Stimulated activated effector memory CD8-positive, alpha-beta T cell treated with anti-CD3 and anti-CD28 coated beads, Interleukin-12 subunit alpha, Interleukin-12 subunit beta, amount 100 ng/mL, for 72 hours (primary cell): ENCODE data around the gene SBK1.

Experiments
- ATAC-seq: fragments of 150-1000 bp; cut with Tn5 transposase; 2 replicates; pipeline ENCODE4 v1.10.0; 2021
- DNase-seq, 2 donors: peaks; one replicate each; pipeline ENCODE4 v3.0.0; 2021 to 2022; ENCODE audit warnings: low spot score in 2 of 2
- H3K27ac Mint-ChIP-seq: one replicate; pipeline ENCODE4 v1.8.0; 2022; ENCODE audit warnings: mild to moderate bottlenecking, mixed read lengths
- H3K36me3 Mint-ChIP-seq: one replicate; pipeline ENCODE4 v1.8.0; 2022; ENCODE audit warnings: mild to moderate bottlenecking, mixed read lengths
- H3K4me1 Mint-ChIP-seq: one replicate; pipeline ENCODE4 v1.8.0; 2022; ENCODE audit warnings: mixed read lengths
- H3K4me3 Mint-ChIP-seq: one replicate; pipeline ENCODE4 v1.8.0; 2022; ENCODE audit warnings: mild to moderate bottlenecking, mixed read lengths
- H3K9me3 Mint-ChIP-seq: one replicate; pipeline ENCODE4 v1.8.0; 2022; ENCODE audit warnings: mixed read lengths

SBK1 gene

GRCh38 chr16:28310796-28311195 lies 18.5 kb downstream of the SBK1 start:
- ATAC-seq: no peak
- DNase-seq: no peak
- H3K9me3 Mint-ChIP-seq: no peaks in the 10 kb centered on the region
- H3K4me3 Mint-ChIP-seq: peak overlapping the region; percentile 70
- peak overlapping the region; percentile 95 for H3K27ac Mint-ChIP-seq
- H3K4me1 Mint-ChIP-seq: peaks cover 69% of the 10 kb centered on the region
- H3K36me3 Mint-ChIP-seq: peaks cover 41% of the 10 kb centered on the region

DNA sequence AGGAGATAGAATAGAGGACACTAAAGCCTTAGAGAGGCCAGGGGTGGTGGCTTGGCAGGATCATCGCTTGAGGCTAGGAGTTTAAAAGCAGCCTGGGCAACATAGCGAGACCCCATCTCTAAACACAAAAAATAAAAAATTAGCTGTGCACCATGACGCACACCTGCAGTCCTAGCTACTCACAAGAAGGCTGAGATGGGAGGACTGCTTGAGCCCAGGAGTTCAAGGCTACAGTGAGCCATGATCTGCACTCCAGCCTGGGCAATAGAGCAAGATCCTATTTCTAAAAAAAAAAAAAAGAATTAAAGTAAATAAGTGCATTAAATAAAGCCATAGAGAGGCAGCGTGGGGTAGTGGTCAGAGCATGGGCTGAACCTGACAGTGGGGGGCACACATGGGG lies 19.1 kb downstream of the SBK1 start:
- H3K4me3 Mint-ChIP-seq: peak overlapping the region; percentile 70
- ATAC-seq (no peak), DNase-seq (no peak)
- H3K27ac Mint-ChIP-seq: peak overlapping the region; percentile 95
- peaks cover 41% of the 10 kb centered on the region for H3K36me3 Mint-ChIP-seq
- no peaks in the 10 kb centered on the region for H3K9me3 Mint-ChIP-seq
- H3K4me1 Mint-ChIP-seq: peaks cover 66% of the 10 kb centered on the region

- Mint-ChIP-seq H3K9me3 (no peaks in the 10 kb centered on the region), H3K27ac (peak overlapping the region; percentile 95), H3K4me1 (peaks cover 71% of the 10 kb centered on the region), H3K4me3 (peak overlapping the region; percentile 70), H3K36me3 (peaks cover 45% of the 10 kb centered on the region)
- ATAC-seq: peak; percentile 55
- DNase-seq: no peak
Measured at GRCh38 chr16:28311913-28312312, 19.6 kb downstream of the SBK1 start.

GRCh38 chr16:28312327-28312726 lies 20.0 kb downstream of the SBK1 start:
- H3K4me3 Mint-ChIP-seq: peak overlapping the region; percentile 70
- DNase-seq (no peak), ATAC-seq (no peak)
- peaks cover 74% of the 10 kb centered on the region for H3K4me1 Mint-ChIP-seq
- H3K36me3 Mint-ChIP-seq: peaks cover 47% of the 10 kb centered on the region
- H3K27ac Mint-ChIP-seq: peak overlapping the region; percentile 95
- no peaks in the 10 kb centered on the region for H3K9me3 Mint-ChIP-seq

- Mint-ChIP-seq H3K36me3 (peaks cover 47% of the 10 kb centered on the region), H3K9me3 (no peaks in the 10 kb centered on the region), H3K4me1 (peaks cover 78% of the 10 kb centered on the region), H3K27ac (peak overlapping the region; percentile 77), H3K4me3 (no peak overlapping the region)
- ATAC-seq (no peak), DNase-seq (no peak)
Measured at GRCh38 chr16:28313587-28313986, 21.3 kb downstream of the SBK1 start.

DNA sequence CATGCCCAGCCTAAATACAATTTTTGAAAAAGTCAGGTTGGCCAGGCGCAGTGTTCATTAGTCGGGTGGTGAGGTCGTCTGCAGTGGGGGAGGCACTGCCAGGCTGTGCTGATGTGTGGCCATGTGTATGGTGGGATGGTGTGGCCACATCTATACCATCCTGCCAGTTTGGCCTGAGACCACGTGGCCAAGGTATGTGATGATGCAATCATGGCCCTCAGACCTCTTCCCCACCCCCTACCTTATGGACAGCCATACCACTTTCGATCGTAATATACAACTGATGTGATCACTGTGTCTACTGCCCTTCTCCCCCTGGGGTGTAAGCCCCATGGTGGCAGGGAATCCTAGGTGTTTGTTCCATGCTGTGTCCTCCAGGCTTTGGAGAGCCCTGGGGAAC lies 23.7 kb downstream of the SBK1 start:
- Mint-ChIP-seq H3K9me3 (no peaks in the 10 kb centered on the region), H3K27ac (no peak overlapping the region), H3K4me1 (peaks cover 54% of the 10 kb centered on the region), H3K4me3 (no peak overlapping the region), H3K36me3 (peaks cover 38% of the 10 kb centered on the region)
- ATAC-seq: no peak
- DNase-seq: no peak

DNA sequence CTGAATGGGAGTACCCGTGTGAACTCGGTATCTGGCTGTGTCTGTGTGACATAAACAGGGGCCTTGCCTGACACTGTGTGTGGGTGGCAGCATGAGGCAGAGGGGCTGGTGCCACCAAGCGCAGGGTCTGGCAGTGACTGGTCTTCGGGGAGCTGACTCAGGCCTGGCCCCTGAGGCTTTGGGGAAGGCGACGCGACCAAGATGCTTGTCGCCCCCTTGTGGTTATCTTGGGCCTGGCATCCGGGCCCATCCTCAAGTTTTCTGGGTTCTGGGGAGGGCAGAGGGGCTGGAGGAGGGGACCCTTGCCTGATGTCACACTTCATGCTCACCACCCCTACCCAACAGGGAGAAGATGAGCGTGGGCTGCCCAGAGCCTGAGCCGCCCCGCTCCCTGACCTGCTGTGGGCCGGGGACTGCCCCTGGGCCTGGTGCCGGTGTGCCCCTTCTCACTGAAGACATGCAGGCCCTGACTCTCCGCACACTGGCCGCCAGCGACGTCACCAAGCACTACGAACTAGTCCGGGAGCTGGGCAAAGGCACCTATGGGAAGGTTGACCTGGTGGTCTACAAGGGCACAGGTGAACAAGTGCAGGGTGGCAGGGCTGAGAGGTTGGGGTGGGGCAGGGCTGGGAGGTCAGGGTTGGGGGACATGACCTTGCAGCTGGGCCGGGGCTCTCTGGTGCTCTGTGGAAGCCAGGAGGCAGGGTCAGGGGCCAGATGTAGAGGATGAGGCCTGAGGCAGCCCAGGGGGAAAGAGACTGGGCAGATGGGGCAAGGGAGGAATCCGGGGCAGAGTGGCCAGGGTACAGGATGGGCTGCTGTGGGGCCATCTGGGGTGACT lies 24.9 kb downstream of the SBK1 start:
- Mint-ChIP-seq H3K9me3 (no peaks in the 10 kb centered on the region), H3K27ac (peak overlapping the region; percentile 87)

GRCh38 chr16:28318042-28318744 lies 25.9 kb downstream of the SBK1 start:
- no peaks in the 10 kb centered on the region for H3K9me3 Mint-ChIP-seq
- DNase-seq (no peak), ATAC-seq (peak; percentile 70)
- peaks cover 32% of the 10 kb centered on the region for H3K36me3 Mint-ChIP-seq
- peaks cover 36% of the 10 kb centered on the region for H3K4me1 Mint-ChIP-seq
- H3K4me3 Mint-ChIP-seq: no peak overlapping the region
- peak overlapping the region; percentile 87 for H3K27ac Mint-ChIP-seq

More for the DNA sequence above, 24.9 kb downstream of the SBK1 start:
- Mint-ChIP-seq H3K4me1 (peaks cover 42% of the 10 kb centered on the region), H3K36me3 (peaks cover 32% of the 10 kb centered on the region), H3K4me3 (peak overlapping the region; percentile 29)
- peak; percentile 67 to 89 for DNase-seq
- ATAC-seq: peak; percentile 94

- DNase-seq (no peak), ATAC-seq (no peak)
- H3K36me3 Mint-ChIP-seq: peaks cover 27% of the 10 kb centered on the region
- no peak overlapping the region for H3K4me3 Mint-ChIP-seq
- H3K9me3 Mint-ChIP-seq: no peaks in the 10 kb centered on the region
- H3K4me1 Mint-ChIP-seq: peaks cover 26% of the 10 kb centered on the region
- H3K27ac Mint-ChIP-seq: peak overlapping the region; percentile 54
Measured at GRCh38 chr16:28319476-28320022, 27.2 kb downstream of the SBK1 start.

GRCh38 chr16:28320023-28320561 lies 27.8 kb downstream of the SBK1 start:
- ATAC-seq: no peak
- no peak overlapping the region for H3K4me3 Mint-ChIP-seq

DNA sequence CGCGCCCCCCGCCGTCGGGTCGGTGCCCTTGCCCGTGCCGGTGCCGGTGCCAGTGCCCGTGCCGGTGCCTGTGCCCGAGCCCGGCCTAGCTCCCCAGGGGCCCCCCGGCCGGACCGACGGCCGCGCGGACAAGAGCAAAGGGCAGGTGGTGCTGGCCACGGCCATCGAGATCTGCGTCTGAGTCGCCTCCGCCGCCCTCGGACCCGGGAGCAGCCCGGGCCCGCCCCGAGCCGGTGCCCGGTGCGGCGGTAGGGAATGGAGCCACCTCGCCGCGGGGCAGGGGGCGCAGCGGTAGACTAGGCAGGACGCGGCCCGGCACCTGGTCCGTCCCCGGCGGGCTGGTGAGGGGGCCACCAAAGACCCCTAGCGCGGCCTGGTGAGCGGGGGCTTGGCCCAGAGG lies 28.4 kb downstream of the SBK1 start:
- Mint-ChIP-seq H3K4me3 (no peak overlapping the region), H3K36me3 (peaks cover 32% of the 10 kb centered on the region), H3K27ac (no peak overlapping the region), H3K4me1 (peaks cover 20% of the 10 kb centered on the region), H3K9me3 (no peaks in the 10 kb centered on the region)
- no peak for DNase-seq
- no peak for ATAC-seq

More at GRCh38 chr16:28320023-28320561, 27.8 kb downstream of the SBK1 start:
- H3K4me1 Mint-ChIP-seq: peaks cover 21% of the 10 kb centered on the region
- peaks cover 27% of the 10 kb centered on the region for H3K36me3 Mint-ChIP-seq
- no peaks in the 10 kb centered on the region for H3K9me3 Mint-ChIP-seq
- no peak for DNase-seq
- H3K27ac Mint-ChIP-seq: no peak overlapping the region

GRCh38 chr16:28321700-28322411 lies 29.5 kb downstream of the SBK1 start:
- Mint-ChIP-seq H3K4me1 (peaks cover 16% of the 10 kb centered on the region), H3K9me3 (no peaks in the 10 kb centered on the region), H3K27ac (no peak overlapping the region), H3K36me3 (peaks cover 29% of the 10 kb centered on the region), H3K4me3 (no peak overlapping the region)
- ATAC-seq (peak; percentile 46), DNase-seq (peak in 1 of 2 donors; percentile 72)

DNA sequence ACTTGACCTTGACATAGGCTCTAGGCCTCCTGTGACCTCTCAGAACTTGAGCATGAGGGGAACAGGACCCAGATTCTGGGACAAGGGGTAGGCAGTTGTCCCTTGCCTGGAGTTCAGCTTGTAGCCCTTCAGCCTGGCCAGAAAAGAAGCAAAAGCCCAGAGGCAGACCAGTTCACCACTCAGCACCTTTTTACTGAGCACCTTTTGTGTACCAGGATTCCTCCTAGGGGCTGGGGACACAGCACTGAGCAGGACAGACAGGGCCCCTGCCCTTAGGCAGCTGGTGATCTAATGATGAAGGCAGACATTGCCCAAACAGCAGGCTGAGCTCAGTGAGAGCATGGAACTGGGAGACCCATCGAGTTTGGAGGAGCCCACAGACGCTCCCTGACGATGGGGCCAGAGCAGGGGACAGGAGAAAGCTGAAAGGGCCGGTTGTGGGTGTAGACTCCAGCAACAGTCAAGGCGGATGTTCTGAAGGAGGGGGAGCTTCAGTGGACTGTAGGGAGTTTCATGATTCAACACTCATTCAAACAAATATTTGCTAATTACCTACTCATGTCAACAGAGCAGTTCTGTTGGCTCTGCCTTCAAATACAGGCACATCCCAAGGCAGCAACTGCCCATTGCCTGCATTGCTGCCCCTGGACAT lies 32.0 kb downstream of the SBK1 start:
- peaks cover 18% of the 10 kb centered on the region for H3K36me3 Mint-ChIP-seq
- peak overlapping the region; percentile 88 for H3K27ac Mint-ChIP-seq
- H3K4me1 Mint-ChIP-seq: peaks cover 7% of the 10 kb centered on the region
- H3K4me3 Mint-ChIP-seq: no peak overlapping the region
- ATAC-seq (no peak), DNase-seq (no peak)
- H3K9me3 Mint-ChIP-seq: no peaks in the 10 kb centered on the region

DNA sequence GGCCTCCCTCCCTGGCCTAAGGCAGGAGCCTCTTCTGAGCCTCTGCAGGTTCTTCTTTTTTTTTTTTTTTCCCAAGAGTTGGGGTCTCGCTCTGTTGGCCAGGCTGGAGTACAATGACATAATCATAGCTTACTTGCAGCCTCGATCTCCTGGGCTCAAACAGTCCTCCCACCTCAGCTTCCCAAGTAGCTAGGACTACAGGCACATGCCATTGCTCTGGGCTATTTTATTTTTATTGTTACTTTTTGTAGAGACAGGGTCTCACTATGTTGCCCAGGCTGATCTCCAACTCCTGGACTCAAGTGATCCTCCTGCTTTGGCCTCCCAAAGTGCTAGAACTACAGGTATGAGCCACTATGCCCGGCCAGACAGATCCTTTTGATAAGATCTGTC lies 32.6 kb downstream of the SBK1 start:
- DNase-seq: no peak
- Mint-ChIP-seq H3K4me3 (no peak overlapping the region), H3K36me3 (peaks cover 14% of the 10 kb centered on the region), H3K27ac (peak overlapping the region; percentile 88), H3K9me3 (no peaks in the 10 kb centered on the region), H3K4me1 (peaks cover 7% of the 10 kb centered on the region)
- no peak for ATAC-seq
